Fibroblast of peridontal ligament (primary cell): ENCODE results near the gene C17orf58.
"Not testable (repeated sequence)": the region's sequence is repeated elsewhere in the genome, so short reads cannot be mapped to it uniquely, and the experiment has no call there.

ENCODE experiments used
- DNase-seq: peaks from one replicate; pipeline ENCODE4 v3.0.0-alpha.2; 2010; ENCODE audit errors: extremely low read depth

Gene C17orf58

DNA sequence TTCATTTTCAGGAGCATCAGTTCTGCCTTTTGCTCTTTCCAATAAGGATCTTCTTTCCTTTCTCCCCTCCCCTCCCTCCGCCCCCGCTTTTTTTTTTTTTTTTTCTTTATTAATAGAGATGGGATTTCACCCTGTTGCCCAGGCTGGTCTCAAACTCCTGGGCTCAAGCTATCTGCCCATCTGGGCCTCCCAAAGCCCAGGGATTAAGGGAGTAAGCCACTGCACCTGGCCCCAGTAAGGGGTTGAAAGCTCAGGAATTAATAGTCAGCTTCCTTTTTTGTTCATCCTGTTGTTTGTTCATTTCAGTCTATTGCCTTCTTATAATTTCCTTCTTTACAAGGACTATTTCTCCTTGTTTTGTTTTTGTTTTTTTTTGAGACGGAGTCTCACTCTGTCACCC, 7.9 kb upstream of the C17orf58 start:
- DNase-seq = no peak

DNA sequence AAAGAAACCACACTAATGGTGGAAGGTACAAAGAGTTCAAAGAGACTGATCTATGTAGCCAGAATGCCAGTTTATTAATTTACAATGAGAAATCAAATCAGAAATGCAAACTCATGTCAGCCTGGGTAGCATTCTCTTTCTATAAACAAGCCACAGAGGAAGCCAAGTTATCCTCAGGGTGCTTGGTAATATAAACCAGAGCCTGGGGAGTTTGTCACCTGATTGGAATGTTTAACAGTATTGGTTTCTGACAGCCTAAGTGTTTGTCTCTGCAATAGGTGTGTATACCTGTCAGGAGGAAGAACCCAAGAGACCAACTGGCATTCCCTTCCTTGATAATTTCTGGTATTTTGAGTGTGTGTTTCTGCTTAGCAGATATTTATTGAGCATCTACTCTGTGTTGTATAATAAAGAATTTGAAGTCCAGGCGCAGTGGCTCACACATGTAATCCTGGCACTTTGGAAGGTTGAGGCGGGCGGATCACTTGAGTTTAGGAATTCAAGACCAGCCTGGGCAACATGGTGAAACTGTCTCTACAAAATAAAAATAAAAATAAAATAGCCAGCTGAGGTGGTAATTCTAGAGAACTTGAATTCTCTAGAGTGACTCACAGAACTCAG, 3.1 kb upstream of the C17orf58 start:
- DNase-seq = no peak

- DNase-seq = no peak
Observed at GRCh38 chr17:67998466-67998865, 2.2 kb upstream of the C17orf58 start.

- no peak for DNase-seq
Observed at GRCh38 chr17:67995570-67996263, 552 bp downstream of the C17orf58 start.

- peak; percentile 91 for DNase-seq
Observed at GRCh38 chr17:67994817-67995569, 1.3 kb downstream of the C17orf58 start.

DNA sequence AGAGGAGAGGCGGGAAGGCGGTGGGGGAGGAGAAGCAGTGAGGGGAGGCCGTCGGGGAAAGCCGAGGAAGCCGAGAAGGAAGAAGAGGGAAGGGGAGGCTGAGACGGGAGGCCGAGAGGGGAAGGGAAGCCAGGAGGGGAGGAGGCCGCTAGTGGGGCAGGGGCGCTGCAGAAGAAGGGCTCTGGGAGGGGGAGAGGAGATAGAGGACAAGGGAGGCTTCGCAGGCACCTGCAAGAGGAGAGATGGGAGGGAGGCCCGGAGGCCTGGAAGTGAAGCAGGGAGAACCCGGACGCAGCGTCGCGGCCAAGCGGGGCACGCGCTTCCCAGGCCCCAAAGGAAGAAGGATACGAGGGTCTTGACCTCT, 2.3 kb downstream of the C17orf58 start:
- no peak for DNase-seq

- peak; percentile 71 for DNase-seq
Observed at GRCh38 chr17:67993153-67993997, 2.9 kb downstream of the C17orf58 start.

DNA sequence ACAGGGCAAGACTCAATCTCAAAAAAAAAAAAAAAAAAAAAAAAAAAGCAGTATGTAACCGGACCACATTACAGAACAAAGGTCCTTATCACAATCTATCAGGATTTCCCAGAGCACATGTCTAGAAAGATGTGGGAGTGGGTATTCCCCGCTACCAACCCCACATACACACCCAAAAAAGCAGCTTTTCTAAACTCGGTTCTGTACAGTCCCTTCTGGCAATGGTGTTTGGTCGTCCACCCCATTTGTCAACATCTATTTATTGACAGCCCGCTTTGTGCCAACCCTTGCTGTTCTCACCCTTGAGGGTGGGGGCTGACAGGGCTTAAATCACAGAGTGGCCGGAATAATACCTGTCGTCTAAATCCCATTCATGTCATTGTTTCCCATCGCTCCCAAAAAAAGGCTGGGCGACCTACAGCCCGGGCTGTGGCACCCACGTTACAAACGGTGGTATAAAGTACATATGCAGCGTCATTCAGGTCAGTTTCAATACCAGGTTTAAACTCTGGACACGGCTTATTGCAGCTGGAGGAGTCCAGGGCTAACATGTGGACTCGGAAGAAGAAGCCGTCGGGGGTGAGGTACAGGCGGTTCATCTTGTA, 3.6 kb downstream of the C17orf58 start:
- DNase-seq = no peak

DNA sequence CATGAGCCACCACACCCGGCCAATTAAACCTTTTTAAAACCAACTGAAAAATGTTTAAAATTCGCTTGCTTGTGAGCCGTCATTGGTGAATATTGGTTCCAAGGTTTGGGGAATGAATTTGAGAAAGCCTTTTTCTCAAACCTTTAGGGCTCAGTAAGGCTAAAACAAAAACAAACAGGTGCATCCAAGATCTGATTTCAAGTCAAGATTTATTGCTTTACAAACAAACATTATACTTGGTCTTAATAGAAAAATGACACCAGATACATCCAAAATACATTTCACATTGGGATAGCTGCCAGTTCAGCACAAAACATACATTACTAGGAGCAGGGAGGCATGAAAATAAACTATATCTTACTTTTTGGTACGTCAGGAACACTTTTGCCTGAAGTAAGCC, 5.4 kb downstream of the C17orf58 start:
- no peak for DNase-seq

DNA sequence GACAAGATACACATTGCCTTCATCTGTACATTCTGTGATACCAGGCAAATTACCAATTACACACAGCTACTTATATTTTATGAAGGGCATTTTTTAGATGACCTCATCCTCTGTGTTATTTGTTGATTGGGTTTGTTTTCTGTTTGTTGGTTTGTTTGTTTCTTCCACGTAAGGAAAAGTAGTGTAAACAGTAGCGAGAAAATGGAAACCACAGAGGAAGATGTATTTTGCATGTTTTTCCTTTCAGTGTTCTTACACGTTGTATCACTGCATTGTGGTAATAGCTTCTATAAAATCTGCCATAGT, 12.9 kb downstream of the C17orf58 start:
- DNase-seq = no peak

DNA sequence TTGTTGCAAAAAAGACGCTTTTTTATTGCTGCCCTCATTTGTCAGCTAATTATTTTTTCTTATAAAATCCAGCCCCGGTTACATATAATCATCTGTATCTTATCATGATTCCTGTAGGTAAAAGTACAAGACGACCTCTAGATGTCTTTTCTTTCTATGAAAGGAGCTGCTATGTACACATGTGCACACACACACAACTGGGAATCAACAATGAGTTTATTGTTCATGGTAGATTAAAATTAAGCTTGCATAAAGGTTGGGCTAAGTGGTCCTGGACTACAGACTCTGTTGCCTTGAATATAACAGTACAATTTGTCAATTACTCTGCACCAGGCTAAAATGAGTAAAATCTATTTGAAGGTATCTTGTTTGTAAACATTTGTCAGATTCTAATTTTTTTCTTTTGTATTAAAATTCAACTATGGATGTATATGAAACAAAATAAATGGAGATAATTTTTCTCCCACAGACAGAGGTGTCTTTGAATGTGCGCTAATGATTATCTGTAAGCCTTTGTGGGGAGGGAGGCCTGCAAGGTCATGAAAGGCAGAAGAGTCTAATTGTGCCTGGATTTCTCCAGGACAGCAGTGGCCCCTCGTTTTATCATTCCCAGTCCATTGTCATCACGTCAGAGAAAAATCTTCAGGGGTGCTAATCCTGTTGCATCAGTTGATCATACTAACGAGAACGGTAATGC, 13.4 kb downstream of the C17orf58 start:
- DNase-seq = no peak

- no peak for DNase-seq
Observed at GRCh38 chr17:67982034-67982640, 14.1 kb downstream of the C17orf58 start.

DNA sequence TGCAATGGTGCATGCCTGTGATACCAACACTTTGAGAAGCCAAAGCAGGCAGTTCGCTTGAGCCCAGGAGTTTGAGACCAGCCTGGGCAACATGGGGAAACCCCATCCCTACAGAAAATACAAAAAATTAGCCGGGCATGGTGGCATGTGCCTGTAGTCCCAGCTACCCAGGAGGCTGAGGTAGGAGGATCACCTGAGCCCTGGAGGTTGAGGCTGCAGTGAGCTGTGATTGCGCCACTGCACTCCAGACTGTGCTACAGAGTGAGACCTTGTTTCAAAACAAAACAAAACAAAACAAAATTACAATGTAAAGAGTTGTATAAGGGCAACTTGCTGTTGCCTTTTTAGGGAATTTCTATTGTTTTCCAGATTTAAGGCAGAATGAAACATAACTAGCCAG, 15.4 kb downstream of the C17orf58 start:
- DNase-seq = not testable (repeated sequence)

DNA sequence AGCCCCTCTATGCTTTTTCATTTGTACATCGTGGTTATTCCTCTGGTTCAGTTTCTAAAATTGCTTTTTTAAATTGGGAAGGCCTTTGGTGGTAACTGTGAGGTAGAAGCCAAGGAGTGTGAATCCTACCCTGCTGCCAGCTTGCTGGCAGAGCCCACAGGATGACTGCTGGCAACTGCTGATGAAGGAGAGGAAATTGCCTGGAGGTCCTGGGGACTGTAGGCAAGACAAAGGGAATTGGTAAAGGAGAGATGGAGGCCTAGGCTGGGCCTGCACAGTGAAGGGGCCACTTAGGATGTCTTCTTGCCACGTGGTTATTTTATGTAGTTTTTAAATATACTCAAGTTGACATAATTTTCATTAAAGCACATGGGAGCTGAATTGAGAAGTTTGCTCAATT, 15.8 kb downstream of the C17orf58 start:
- DNase-seq = no peak

GRCh38 chr17:67976306-67976705, 20.0 kb downstream of the C17orf58 start:
- DNase-seq = not testable (repeated sequence)

DNA sequence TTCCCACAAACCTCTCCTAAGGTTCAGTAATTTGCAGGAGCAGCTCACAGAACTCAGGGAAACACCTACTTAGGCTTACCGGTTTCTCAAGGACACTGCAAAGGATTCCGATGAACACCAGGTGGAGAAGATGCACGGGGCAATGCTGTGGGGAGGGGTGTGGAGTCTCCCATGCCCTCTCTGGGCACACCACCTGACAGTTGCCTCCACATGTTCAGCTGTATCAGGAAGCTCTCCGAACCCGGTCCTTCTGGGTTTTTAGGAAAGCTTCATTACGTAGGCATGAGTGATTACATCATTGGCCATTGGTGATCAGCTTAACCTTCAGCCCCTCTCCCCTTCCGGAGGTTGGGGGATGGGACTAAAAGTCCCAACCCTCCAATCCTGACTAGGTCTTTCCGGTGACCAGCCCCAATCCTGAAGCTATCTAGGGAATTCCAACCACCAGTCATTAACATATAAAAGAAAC, 21.6 kb downstream of the C17orf58 start:
- no peak for DNase-seq

DNA sequence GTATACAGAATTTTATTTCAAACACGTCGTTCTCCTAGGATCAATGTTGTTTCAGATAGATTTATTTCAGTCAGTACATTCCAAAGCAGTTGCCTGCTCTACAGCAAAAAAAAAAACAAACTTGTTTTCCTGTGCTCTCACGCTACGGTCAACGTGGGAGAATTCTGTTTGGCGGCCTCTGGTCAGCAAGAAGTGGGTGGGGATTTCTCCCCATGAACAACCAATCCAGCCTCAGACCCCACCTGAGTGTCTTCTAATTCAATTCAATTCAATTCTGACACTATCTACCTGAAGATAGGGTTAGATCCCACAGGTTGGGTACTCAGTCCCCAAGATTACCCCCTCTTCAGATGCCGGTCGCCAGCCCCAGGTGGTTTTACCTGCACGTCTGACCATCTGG, 22.1 kb downstream of the C17orf58 start:
- no peak for DNase-seq

DNA sequence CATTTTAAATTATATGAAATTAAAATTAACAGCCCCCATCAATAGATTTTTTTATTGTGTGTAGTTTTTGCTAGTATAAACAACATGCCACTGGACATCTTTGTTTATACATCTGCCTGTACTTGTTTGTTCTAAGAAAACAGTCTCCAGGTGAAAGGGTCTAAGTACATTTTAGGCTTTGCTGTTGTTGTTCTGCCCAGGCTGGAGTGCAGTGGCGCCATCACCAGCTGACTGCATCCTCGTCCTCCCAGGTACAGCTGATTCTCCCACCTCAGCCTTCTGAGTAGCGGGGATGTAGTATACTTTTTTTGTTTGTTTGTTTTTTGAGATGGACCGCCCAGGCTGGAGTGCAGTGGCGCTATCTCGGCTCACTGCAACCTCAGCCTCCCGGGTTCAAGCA, 25.5 kb downstream of the C17orf58 start:
- no peak for DNase-seq

DNA sequence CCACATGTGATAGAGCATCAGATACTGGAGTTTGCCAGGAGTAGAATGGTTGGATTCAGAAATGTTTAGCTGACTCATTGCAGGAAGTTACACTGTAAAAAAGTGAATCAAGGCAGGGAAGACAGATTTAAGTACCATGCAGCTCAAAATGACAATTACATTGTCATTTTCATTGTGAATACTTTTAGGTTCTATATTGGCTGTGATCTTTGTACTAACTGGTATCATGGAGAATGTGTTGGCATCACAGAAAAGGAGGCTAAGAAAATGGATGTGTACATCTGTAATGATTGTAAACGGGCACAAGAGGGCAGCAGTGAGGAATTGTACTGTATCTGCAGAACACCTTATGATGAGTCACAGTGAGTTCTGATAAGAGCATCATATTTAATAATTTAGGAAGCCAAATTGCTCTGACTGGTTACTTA, 33.1 kb downstream of the C17orf58 start:
- peak; percentile 79 for DNase-seq

DNA sequence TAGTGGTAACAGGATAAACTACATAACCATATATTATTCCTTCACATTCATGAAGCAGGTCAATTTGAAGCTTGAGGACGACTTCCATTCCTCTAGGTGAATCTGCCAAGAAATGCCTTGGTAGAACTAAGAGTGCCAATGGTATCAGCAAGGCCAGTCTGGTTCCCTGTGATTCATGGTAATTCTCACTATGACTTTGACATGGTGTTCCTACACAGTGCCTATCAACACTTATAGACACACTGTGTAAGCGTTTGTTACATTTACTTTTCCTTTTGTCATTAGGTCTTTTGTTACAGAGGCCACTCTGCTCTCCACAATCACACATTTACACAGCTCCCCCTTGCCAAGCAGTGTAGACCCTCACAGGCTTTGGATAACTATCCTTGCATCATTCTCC, 34.1 kb downstream of the C17orf58 start:
- DNase-seq = not testable (repeated sequence)

- DNase-seq = not testable (repeated sequence)
Observed at GRCh38 chr17:67960276-67960675, 36.0 kb downstream of the C17orf58 start.
